PFSK-1 (cell line): ENCODE data around the gene PRKACA.

Experiments used
- POLR2AphosphoS5 ChIP-seq: IDR thresholded peaks from 2 replicates; pipeline ENCODE4 v1.6.1; 2012; ENCODE audit warnings: low read depth, mild to moderate bottlenecking, control low read depth, low read length, moderate library complexity
- SIN3A ChIP-seq: IDR thresholded peaks from 2 replicates; pipeline ENCODE4 v1.6.1; 2012; ENCODE audit warnings: mild to moderate bottlenecking, low read length, moderate library complexity, borderline replicate concordance; ENCODE audit not compliant: insufficient read depth
- TF ChIP-seq, protein P1 (sequence below), 2 experiments: IDR thresholded peaks; 2 replicates each; pipeline versions ENCODE4 v1.6.1 to v1.8.0; 2011 to 2012; ENCODE audit warnings: low read depth in 2 of 2, low read length in 2 of 2, control low read depth in 1 of 2, inconsistent platforms in 1 of 2, mild to moderate bottlenecking in 1 of 2, moderate library complexity in 1 of 2; ENCODE audit not compliant: insufficient read depth in 1 of 2

DNA sequence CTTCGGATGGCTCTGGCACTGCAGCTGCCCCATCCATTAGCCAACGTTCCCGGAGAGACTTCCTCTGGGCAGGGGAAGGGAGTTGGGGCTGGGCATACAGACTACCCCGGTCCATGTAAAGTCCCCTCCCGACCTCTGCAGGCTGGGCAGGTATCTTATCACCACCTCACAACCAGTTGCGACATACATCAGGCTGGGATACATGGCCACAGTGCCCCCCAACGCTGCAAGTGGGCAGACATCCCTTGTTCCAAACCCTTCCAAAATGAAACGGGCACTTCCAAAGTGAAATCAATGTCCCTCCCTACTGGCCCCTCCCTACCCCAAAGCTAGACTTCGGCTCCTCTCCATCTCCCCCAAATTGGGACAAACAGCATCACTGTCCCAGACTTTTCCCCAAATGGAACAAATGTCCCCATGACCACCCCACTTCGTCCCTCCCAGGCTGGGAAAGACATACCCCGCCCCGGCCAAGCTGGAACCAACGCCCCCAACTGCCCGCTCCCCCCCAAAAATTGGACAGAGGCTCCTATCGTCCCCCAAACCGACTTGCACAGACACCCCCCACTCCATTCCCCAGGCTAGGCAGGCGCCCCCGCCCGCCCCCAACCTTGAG lies 60.7 kb downstream of the PRKACA start:
- TF ChIP-seq, protein P1, sequence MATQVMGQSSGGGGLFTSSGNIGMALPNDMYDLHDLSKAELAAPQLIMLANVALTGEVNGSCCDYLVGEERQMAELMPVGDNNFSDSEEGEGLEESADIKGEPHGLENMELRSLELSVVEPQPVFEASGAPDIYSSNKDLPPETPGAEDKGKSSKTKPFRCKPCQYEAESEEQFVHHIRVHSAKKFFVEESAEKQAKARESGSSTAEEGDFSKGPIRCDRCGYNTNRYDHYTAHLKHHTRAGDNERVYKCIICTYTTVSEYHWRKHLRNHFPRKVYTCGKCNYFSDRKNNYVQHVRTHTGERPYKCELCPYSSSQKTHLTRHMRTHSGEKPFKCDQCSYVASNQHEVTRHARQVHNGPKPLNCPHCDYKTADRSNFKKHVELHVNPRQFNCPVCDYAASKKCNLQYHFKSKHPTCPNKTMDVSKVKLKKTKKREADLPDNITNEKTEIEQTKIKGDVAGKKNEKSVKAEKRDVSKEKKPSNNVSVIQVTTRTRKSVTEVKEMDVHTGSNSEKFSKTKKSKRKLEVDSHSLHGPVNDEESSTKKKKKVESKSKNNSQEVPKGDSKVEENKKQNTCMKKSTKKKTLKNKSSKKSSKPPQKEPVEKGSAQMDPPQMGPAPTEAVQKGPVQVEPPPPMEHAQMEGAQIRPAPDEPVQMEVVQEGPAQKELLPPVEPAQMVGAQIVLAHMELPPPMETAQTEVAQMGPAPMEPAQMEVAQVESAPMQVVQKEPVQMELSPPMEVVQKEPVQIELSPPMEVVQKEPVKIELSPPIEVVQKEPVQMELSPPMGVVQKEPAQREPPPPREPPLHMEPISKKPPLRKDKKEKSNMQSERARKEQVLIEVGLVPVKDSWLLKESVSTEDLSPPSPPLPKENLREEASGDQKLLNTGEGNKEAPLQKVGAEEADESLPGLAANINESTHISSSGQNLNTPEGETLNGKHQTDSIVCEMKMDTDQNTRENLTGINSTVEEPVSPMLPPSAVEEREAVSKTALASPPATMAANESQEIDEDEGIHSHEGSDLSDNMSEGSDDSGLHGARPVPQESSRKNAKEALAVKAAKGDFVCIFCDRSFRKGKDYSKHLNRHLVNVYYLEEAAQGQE (IDR thresholded peaks at IDR 0.05; ENCODE audit: insufficient read depth in 1 of 2, low read depth in 2 of 2, low read length in 2 of 2): no peak
- no peak for TF ChIP-seq POLR2AphosphoS5
- no peak for TF ChIP-seq SIN3A
